GM13976 (cell line): ENCODE measurements around the gene KIFAP3.
A peak's percentile ranks its signal among the peaks of the same experiment; 100 is the strongest.

ENCODE experiments used
- DNase-seq: peaks from one replicate; pipeline ENCODE4 v3.0.0; 2012; ENCODE audit warnings: low spot score
- in situ Hi-C: fragments of 300-500 bp; cut with MboI; formaldehyde crosslinking; loops from one replicate; pipeline ENCODE4 v1.12.0; 2022; ENCODE audit warnings: low sequenced_read_pairs, mixed read lengths, inconsistent platforms; ENCODE audit not compliant: unreplicated experiment
- TF ChIP-seq, protein P1 (sequence below): IDR thresholded peaks from 2 replicates; pipeline ENCODE4 v1.5.1; 2012; ENCODE audit warnings: borderline replicate concordance, mild to moderate bottlenecking; ENCODE audit not compliant: insufficient read depth; ENCODE audit errors: extremely low read depth, missing control alignments, control extremely low read depth

Gene KIFAP3

DNA sequence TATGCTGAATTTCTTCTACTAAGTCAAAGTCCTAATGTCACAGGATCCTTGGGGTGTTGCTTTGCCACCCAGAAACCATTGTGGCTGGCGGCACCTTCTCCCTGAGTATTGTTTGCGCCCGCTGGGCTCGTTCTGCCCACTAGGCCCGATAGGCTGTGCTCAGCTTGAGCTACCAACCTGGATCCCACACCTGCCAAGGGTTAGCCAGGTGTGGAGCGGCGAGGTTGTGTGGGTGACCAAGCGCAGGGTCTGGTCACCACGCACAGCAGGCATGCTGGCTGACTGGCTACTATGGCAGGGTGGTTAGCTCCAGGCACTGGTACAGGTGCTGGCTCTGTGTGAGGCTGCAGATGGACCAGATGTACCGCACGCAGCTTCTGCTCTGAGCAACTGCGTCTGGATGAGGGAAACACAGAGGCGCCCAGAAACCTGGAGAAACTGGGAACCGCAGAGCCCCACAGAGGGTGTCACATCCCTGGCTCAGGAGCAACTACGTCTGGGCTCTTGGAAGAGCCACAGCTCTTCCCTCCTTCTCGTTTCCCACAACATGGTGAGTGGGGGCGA is 130.4 kb downstream of the KIFAP3 start:
- in situ Hi-C loops, result no loop called here

DNA sequence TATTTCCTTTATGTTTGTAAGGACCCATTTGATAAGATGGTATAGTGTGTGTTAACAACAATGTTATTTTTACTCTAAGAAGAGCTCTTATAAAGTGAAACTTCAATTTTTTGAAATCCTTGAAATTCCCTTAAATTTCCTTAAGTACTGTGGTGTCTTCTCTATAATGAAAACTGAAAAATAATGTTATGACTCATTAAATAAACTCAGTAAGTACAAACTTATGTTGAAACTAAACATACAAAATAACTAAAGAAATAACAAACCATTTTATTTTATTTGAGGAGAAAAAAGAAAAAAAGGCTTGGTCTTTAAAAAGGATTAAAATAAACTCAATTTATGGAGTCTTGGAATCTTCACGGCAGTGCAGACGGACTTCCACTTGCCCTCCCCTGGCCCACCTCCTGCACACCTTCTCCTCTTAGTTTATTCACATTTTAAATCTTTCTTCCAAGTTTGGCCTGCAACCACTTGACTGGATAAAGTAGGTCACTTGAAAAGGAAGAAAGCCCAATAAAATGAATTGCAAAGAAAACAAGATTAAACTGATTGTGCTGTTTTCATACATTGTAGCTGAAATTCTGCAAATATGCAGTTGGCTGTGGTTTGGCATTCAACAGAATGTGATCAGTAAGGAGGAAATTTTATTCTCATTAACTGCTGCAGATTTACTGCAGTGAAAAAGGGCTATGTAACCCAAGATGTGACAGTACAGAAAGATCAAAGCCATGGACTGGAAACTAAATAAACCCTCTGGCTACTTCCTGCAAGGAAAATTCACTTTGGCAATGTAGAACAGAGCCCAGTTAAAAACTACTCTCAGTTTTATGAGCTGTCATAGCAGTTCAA is 132.3 kb downstream of the KIFAP3 start:
- TF ChIP-seq, protein P1, sequence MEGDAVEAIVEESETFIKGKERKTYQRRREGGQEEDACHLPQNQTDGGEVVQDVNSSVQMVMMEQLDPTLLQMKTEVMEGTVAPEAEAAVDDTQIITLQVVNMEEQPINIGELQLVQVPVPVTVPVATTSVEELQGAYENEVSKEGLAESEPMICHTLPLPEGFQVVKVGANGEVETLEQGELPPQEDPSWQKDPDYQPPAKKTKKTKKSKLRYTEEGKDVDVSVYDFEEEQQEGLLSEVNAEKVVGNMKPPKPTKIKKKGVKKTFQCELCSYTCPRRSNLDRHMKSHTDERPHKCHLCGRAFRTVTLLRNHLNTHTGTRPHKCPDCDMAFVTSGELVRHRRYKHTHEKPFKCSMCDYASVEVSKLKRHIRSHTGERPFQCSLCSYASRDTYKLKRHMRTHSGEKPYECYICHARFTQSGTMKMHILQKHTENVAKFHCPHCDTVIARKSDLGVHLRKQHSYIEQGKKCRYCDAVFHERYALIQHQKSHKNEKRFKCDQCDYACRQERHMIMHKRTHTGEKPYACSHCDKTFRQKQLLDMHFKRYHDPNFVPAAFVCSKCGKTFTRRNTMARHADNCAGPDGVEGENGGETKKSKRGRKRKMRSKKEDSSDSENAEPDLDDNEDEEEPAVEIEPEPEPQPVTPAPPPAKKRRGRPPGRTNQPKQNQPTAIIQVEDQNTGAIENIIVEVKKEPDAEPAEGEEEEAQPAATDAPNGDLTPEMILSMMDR, result no peak
- no peak for DNase-seq
- in situ Hi-C loops, result no loop called here

More for the DNA sequence above, 130.4 kb downstream of the KIFAP3 start:
- DNase-seq, result no peak
- TF ChIP-seq, protein P1, result no peak

DNA sequence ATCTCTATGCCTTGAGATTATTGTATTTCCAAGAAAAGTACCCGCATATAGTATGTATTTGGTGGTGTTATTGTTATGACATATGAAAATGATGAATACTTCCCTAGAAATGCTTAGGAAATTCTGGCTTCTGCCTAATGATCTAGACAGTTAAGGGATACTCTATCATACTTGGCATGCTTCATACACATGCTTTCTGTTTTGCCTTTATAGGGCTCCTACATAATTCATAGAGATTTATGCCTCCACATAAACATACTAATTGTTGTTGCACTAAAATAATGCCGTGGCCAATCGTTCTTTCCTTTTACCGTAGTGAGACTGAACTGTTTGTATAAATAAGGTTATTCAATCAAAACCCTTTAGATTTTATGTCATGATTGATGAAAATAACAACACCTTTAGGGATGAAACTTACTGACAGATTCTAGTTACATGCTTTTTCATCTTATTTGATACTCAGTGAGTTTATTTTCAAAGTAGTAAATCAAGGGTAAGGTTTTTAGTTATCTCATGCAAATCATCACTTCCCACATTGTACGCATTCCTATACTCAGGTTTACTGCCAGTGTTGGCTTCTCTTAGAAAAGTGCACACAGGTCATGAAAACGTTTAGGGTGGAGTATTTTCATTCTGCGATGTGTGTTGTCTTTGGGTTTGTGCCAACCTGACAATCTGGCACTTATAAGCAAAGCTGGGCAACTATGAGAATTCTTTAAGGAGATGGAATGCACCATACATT is 140.3 kb downstream of the KIFAP3 start:
- TF ChIP-seq, protein P1, result no peak
- no peak for DNase-seq
- in situ Hi-C loops, result no loop called here

DNA sequence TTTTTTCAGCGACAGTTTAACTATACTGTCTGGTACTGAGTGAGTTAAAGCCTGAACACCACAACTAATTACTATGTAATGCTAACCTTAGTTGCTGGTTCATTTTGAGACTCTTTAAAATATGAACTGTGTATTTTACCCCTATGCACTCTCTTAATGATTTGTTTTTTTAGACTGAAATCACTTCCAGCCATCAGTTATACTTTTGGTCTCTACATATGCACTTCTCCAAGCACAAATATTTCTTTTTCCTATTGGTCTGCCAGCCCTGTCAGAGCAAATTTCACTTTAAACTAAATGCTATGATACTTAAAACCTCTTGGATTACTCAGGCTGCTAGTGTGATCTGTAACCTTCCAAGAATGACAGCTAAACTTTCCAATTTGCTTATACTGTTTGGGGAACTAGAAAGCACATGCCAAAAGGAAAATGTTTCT is 142.7 kb downstream of the KIFAP3 start:
- TF ChIP-seq, protein P1, result no peak
- DNase-seq, result no peak
- in situ Hi-C loops, result no loop called here

DNA sequence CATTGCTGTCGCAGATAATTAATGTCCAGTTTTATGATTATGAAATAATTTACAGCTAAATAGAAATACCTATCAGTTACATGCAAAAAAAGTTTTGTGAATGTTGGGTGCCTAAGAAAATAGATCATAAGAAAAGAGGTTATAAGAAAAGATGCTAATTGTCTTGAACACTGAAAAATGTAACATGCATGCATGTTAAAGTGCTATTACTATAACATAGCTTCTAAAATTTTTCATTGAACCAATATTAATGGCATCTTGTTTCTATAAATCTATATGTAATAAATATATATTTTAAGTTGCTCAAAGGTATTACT is 145.3 kb downstream of the KIFAP3 start:
- no peak for DNase-seq
- in situ Hi-C loops, result no loop called here
- TF ChIP-seq, protein P1, result no peak

DNA sequence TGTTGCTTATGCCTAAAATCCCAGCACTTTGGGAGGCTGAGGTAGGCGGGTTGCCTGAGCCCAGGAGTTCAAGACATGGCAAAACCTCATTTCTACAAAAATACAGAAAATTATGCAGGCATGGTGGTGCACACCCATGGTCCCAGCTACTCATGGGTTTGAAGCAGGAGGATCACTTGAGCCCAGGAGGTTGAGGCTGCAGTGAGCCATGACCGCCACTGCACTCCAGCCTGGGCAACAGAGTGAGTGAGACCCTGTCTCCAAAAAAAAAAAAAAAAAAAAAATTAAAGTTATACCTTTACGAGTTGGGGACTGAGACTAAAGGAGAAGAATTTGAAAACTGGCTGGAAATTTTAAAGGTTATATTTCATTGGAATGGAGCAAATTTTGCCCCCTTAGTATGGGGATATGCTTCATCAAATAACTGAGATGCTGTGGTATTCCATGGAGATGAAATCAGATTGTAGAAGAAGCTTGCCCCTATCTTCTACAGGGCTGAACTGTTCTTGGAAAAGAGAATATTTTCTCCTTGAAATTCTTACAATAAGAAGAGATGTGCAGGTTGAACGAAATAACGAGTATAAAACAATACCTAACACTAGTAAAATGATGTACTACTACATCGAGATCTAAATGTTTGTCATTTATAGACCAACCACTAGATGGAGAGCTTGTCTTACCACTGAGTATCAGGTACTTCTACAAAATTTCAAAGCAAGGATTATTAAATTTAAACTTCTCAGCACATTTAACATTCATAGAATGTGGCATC is 145.9 kb downstream of the KIFAP3 start:
- TF ChIP-seq, protein P1, result peak; percentile 72
- in situ Hi-C loops, result no loop called here
- DNase-seq, result no peak
